Right lobe of liver (tissue), 6 donors: ENCODE data around the gene KCNQ4. TPM values are rescaled to one million over a fixed set of nuclear protein-coding genes. Genes with fewer than 3 reads are reported as not detected.

Source experiments
- ATAC-seq, 4 donors: fragments of 200-7000 bp; cut with Tn5 transposase; one replicate each; pipeline ENCODE4 v1.9.1; 2020; ENCODE audit warnings: mild to moderate bottlenecking in 4 of 4, moderate library complexity in 4 of 4
- DNase-seq, 3 donors: peaks; one replicate each; pipeline ENCODE4 v3.0.0-alpha.2; 2020
- H3K27ac ChIP-seq, 3 donors: fragments of 200-600 bp; one replicate each; pipeline ENCODE4 v1.8.0; 2022
- H3K27me3 ChIP-seq, 2 donors: fragments of 200-600 bp; one replicate each; pipeline ENCODE4 v1.8.0; 2022
- H3K36me3 ChIP-seq, 4 donors: fragments of 200-600 bp; sonication (generic) in 1 of 4; one replicate each; pipeline versions ENCODE4 v1.5.1 to v1.8.0; 2017 to 2022; ENCODE audit warnings: control low read depth in 1 of 4
- H3K4me1 ChIP-seq, 4 donors: fragments of 200-600 bp; sonication (generic) in 1 of 4; one replicate each; pipeline versions ENCODE4 v1.5.1 to v1.8.0; 2017 to 2022; ENCODE audit warnings: control low read depth in 1 of 4
- H3K4me3 ChIP-seq, 3 donors: fragments of 200-600 bp; one replicate each; pipeline ENCODE4 v1.8.0; 2022
- H3K9me3 ChIP-seq, 4 donors: fragments of 200-600 bp; sonication (generic) in 1 of 4; one replicate each; pipeline versions ENCODE4 v1.5.1 to v1.8.0; 2017 to 2022; ENCODE audit warnings: control low read depth in 1 of 4
- POLR2A ChIP-seq: fragments of 450-650 bp; IDR thresholded peaks from one replicate; pipeline ENCODE4 v1.6.1; 2017; ENCODE audit warnings: antibody characterized with exemption, mild to moderate bottlenecking
- WGBS: methylation state at CpG from one replicate; pipeline ENCODE4 v1.1.6; 2018; ENCODE audit warnings: low coverage, low lambda C conversion rate; ENCODE audit not compliant: insufficient coverage; ENCODE audit errors: missing lambda C conversion rate; 5-methylcytosine and 5-hydroxymethylcytosine counted together
- intact Hi-C, 2 donors: fragments of 100-400 bp; cut with DNase I; formaldehyde crosslinking; loops; one replicate each; pipeline versions ENCODE4 v1.11.2 to v1.14.1; 2022
- total RNA-seq, 6 experiments: library from RNA; depleted of rRNA in 2 of 6; stranded (reverse); fragments of >200 nt in 2 of 6; fragmentation: NEBNext Ultra II Directional in 3 of 6; extraction: Animal tissue kit (Norgen Biotek cat#: 25700) in 3 of 6; gene quantifications; one replicate each; pipeline versions ENCODE4 v1.1.0 to v1.2.4, GENCODE V29; 2016 to 2023
- TF ChIP-seq, protein P1 (sequence below), 4 donors: fragments of 200-600 bp in 3 of 4; fragments of 450-650 bp in 1 of 4; IDR thresholded peaks; one replicate each; pipeline versions ENCODE4 v1.5.1 to v1.8.0; 2016 to 2022; ENCODE audit warnings: antibody characterized with exemption in 4 of 4, mild to moderate bottlenecking in 2 of 4
- donor health status: DM: no; HTN: yes; CAD: no.
- donor health status: DM: no; HTN: no; CAD: no.
- donor health status: DM: no; HTN: no; CAD: no.
- donor health status: DM: no; HTN: yes; CAD: no.
- donor health status: DM: no; HTN: yes; CAD: no.

The KCNQ4 gene
- total RNA-seq, 6 experiments from 2014 or later: 0.12 to 0.23 (median 0.15) TPM

DNA sequence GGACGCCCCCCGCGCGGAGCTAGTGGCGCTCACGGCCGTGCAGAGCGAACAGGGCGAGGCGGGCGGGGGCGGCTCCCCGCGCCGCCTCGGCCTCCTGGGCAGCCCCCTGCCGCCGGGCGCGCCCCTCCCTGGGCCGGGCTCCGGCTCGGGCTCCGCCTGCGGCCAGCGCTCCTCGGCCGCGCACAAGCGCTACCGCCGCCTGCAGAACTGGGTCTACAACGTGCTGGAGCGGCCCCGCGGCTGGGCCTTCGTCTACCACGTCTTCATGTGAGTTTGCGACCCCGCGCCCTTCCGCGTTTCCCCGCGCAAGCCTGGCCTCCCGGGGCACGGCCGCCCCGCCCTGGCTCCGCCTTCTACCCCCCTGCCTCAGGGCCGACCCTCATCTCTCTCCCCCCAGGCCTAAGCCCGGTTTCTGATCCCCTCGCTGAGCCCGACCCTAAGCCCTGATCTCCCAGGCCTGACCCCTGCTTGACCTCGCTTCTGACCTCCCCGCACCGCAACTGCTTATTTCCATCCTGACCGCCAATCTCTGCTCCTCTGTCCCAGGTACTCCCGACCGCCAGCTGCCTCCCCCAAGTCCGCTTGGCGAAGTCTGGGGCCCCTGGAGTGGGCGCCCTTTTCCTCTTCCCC, 669 bp downstream of the KCNQ4 start:
- no peak overlapping the region for H3K27ac ChIP-seq

GRCh38 chr1:40784771-40785151, 1.2 kb downstream of the KCNQ4 start:
- Histone ChIP-seq H3K4me3 (no peak overlapping the region), H3K27ac (no peak overlapping the region), H3K36me3 (no peaks in the 10 kb centered on the region), H3K27me3 (no peaks in the 10 kb centered on the region), H3K9me3 (no peaks in the 10 kb centered on the region), H3K4me1 (peaks cover 0 to 7% (median 0%) of the 10 kb centered on the region in 4 donors)
- no peak for TF ChIP-seq POLR2A
- TF ChIP-seq, protein P1, sequence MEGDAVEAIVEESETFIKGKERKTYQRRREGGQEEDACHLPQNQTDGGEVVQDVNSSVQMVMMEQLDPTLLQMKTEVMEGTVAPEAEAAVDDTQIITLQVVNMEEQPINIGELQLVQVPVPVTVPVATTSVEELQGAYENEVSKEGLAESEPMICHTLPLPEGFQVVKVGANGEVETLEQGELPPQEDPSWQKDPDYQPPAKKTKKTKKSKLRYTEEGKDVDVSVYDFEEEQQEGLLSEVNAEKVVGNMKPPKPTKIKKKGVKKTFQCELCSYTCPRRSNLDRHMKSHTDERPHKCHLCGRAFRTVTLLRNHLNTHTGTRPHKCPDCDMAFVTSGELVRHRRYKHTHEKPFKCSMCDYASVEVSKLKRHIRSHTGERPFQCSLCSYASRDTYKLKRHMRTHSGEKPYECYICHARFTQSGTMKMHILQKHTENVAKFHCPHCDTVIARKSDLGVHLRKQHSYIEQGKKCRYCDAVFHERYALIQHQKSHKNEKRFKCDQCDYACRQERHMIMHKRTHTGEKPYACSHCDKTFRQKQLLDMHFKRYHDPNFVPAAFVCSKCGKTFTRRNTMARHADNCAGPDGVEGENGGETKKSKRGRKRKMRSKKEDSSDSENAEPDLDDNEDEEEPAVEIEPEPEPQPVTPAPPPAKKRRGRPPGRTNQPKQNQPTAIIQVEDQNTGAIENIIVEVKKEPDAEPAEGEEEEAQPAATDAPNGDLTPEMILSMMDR (IDR thresholded peaks at IDR 0.05): no peak
- 84% methylated on average over 4 of the region's 10 CpGs for WGBS
- DNase-seq (peak in 2 of 3 donors; percentile 21 to 37), ATAC-seq (no peak)
- intact Hi-C loops: no loop called here

More for the DNA sequence above, 669 bp downstream of the KCNQ4 start:
- intact Hi-C loops: no loop called here
- Histone ChIP-seq H3K9me3 (no peaks in the 10 kb centered on the region), H3K4me3 (peak overlapping the region in 1 of 3 donors; percentile 21), H3K4me1 (peaks cover 0 to 7% (median 0%) of the 10 kb centered on the region in 4 donors), H3K27me3 (no peaks in the 10 kb centered on the region), H3K36me3 (no peaks in the 10 kb centered on the region)
- 51% methylated on average over 13 of the region's 63 CpGs for WGBS
- ATAC-seq (no peak), DNase-seq (peak in 1 of 3 donors; percentile 19)
- TF ChIP-seq, protein P1 (IDR thresholded peaks at IDR 0.05): no peak
- no peak for TF ChIP-seq POLR2A

GRCh38 chr1:40785446-40785845, 1.9 kb downstream of the KCNQ4 start:
- 87% methylated on average over 4 of the region's 7 CpGs for WGBS
- H3K4me3 ChIP-seq: no peak overlapping the region
- intact Hi-C loops: no loop called here
- no peaks in the 10 kb centered on the region for H3K36me3 ChIP-seq
- no peaks in the 10 kb centered on the region for H3K27me3 ChIP-seq
- peaks cover 0 to 7% (median 0%) of the 10 kb centered on the region in 4 donors for H3K4me1 ChIP-seq
- H3K9me3 ChIP-seq: no peaks in the 10 kb centered on the region
- DNase-seq (peak in 1 of 3 donors; percentile 16), ATAC-seq (no peak)
- no peak overlapping the region for H3K27ac ChIP-seq
- TF ChIP-seq, protein P1 (IDR thresholded peaks at IDR 0.05): no peak
- TF ChIP-seq POLR2A: no peak

DNA sequence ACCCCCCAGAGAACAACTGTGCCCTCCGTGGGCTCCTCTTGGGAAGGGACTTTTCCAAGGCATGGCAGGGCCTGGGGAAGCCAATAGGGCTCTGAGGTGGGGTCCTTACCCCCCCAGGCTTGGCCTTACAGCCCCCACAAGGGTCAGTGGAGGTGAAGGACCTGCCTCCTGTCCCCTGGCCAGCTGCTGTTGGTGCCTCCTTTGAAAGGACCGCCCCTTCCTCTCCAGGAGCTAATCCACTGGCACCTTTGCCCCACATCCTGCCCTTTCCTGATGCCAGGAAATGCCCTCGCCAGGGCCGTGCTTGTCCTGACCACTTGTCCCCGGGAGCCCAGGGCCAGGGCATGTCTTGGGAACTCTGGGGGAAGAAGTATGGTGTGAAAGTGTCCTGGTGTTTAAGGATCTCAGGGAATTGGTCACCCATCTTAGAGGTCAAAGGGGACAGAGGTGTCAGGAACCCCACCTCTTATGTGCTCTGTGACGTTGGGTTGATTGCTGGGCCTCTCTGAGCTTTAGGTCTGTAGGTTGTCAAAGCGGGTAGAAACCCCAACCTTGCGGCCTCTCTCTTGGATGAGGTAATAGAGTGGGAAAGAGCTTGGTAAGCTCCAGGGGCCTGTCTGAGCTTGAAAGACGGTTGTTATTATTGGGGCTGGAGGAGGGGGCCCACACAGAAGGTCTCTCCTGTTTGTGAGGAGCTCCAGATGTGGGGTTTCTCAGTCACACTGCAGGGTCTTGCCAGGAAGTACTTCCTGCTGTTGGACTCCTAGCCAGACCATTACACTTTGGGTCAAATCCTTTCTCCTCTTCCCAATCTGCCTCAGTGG, 2.8 kb downstream of the KCNQ4 start:
- ATAC-seq (no peak), DNase-seq (peak in 2 of 3 donors; percentile 9 to 31)
- no peaks in the 10 kb centered on the region for H3K36me3 ChIP-seq
- H3K4me3 ChIP-seq: no peak overlapping the region
- no peak overlapping the region for H3K27ac ChIP-seq
- intact Hi-C loops: no loop called here
- no peak for TF ChIP-seq POLR2A
- TF ChIP-seq, protein P1 (IDR thresholded peaks at IDR 0.05): no peak
- peaks cover 0 to 7% (median 0%) of the 10 kb centered on the region in 4 donors for H3K4me1 ChIP-seq
- H3K27me3 ChIP-seq: no peaks in the 10 kb centered on the region
- no peaks in the 10 kb centered on the region for H3K9me3 ChIP-seq
- 38% methylated on average over 3 of the region's 9 CpGs for WGBS
